ENCODE measurements around the gene ATG10.

DNA sequence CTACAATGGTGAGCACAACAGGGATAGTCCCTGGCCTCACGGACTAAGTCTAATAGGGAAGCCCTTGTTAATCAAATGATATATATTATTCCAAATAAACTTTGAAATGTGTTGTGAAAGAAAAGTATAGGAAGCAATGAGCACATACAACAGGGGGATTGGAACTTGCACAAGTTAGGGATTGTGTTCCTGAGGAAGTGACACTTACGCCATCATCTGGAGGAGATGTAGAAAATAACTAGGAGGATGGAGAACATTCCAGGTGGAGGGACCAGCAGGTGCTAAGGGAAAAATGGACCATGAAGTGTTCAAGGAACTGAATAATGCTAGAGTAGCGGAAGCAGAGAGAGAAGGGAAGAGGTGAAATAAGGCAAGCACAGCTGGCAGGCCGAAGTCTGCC lies 325.1 kb downstream of the ATG10 start:
- TF ChIP-seq POLR2A (IDR thresholded peaks at IDR 0.05) (no peak), CTCF (IDR thresholded peaks at IDR 0.05) (no peak)

Data from suprapubic skin (tissue), 3 donors.